Prostate gland (tissue), 2 donors: ENCODE results near the gene CADPS2. TPM values are rescaled to one million over a fixed set of nuclear protein-coding genes. Genes with fewer than 3 reads are reported as not detected.

Experiments used
- DNase-seq: peaks from one replicate; pipeline ENCODE4 v3.0.0-alpha.2; 2019; ENCODE audit warnings: low spot score
- H3K27ac ChIP-seq, 2 donors: fragments of 200-600 bp; sonication (generic); 2 replicates each; pipeline ENCODE4 v1.5.1; 2017 to 2019
- H3K27me3 ChIP-seq: fragments of 200-600 bp; sonication (generic); replicated peaks from 2 replicates; pipeline ENCODE4 v1.5.1; 2019; ENCODE audit not compliant: insufficient read depth
- H3K36me3 ChIP-seq, 2 donors: fragments of 200-600 bp; sonication (generic); 1 replicate in 1 of 2; 2 replicates in 1 of 2; pipeline versions ENCODE4 v1.5.1 to v1.8.1; 2017 to 2019
- H3K4me1 ChIP-seq: fragments of 200-600 bp; sonication (generic); replicated peaks from 2 replicates; pipeline ENCODE4 v1.5.1; 2019
- H3K4me3 ChIP-seq, 2 donors: fragments of 200-600 bp; sonication (generic); 2 replicates each; pipeline ENCODE4 v1.5.1; 2017 to 2019
- H3K9me3 ChIP-seq: fragments of 200-600 bp; sonication (generic); 2 replicates; pipeline ENCODE4 v1.5.1; 2017
- CTCF ChIP-seq, 4 experiments: fragments of 200-600 bp in 2 of 4; fragments of 450-650 bp in 2 of 4; sonication (generic) in 2 of 4; IDR thresholded peaks; 1 replicate in 3 of 4; 2 replicates in 1 of 4; pipeline ENCODE4 v1.5.1; 2016 to 2019; ENCODE audit warnings: antibody characterized with exemption in 4 of 4, mild to moderate bottlenecking in 2 of 4, moderate library complexity in 2 of 4
- POLR2A ChIP-seq: fragments of 450-650 bp; IDR thresholded peaks from one replicate; pipeline ENCODE4 v1.6.1; 2016; ENCODE audit warnings: antibody characterized with exemption, mild to moderate bottlenecking
- POLR2AphosphoS5 ChIP-seq: sonication (generic); formaldehyde crosslinking; IDR thresholded peaks from one replicate; pipeline ENCODE4 v1.6.1; 2017; ENCODE audit warnings: antibody characterized with exemption
- WGBS: methylation state at CpG from one replicate; pipeline ENCODE4 v1.1.5; 2018; 5-methylcytosine and 5-hydroxymethylcytosine counted together
- intact Hi-C: fragments of 100-400 bp; cut with DNase I; formaldehyde crosslinking; loops from one replicate; pipeline ENCODE4 v1.14.2; 2022
- total RNA-seq, 2 donors: library from RNA; depleted of rRNA; stranded (reverse); fragments of >200 nt; gene quantifications; one replicate each; pipeline ENCODE4 v1.1.0, GENCODE V29; 2016

Gene CADPS2
- total RNA-seq, 2 donors from 2014 or later = 22.2 to 50.4 TPM

DNA sequence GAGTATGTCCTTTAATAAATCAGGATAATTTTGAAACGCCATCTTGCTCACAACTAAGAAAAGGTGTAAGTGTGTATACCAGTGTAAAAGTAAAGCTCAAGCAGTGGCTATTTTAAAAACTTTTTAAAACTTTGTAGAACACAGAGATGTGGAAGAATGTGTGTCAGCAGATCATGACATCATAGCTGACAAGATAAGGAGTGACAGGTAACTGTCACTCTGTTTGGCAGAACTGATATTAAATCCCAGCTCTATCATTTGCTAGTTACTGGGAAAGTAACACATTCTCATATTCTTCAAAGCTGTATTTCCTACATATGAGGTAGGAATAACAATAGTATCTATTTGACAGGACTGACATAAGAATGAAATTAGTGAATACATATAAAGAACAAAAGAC lies 119.7 kb downstream of the CADPS2 start:
- no peak overlapping the region for H3K27ac ChIP-seq
- no peak overlapping the region for H3K4me3 ChIP-seq
- no peaks in the 10 kb centered on the region for H3K27me3 ChIP-seq
- no peaks in the 10 kb centered on the region for H3K4me1 ChIP-seq
- H3K9me3 ChIP-seq = no peaks in the 10 kb centered on the region
- WGBS = 95% methylated on average over 1 of the region's 1 CpG
- intact Hi-C loops = no loop called here
- no peaks in the 10 kb centered on the region for H3K36me3 ChIP-seq
- no peak for DNase-seq
- no peak for TF ChIP-seq POLR2AphosphoS5
- TF ChIP-seq POLR2A = no peak

DNA sequence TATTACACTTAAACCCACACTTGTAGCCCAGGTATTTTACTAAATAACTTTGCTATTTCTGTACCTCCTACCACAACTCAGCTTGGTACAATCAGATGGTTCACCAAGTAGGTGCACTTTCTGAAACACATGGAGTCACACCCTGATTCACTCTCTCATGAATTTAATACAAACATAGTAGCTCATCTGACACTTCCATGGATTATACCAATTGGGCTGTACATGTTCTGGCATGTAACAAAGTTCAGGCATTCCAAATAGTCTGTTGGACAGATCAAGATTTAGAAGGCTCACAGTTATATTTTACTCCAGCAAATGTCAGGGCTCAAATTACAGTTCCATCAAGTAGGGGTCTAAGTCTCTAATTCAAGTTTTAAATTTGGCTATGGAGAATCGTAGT lies 121.4 kb downstream of the CADPS2 start:
- Histone ChIP-seq H3K36me3 (no peaks in the 10 kb centered on the region), H3K9me3 (no peaks in the 10 kb centered on the region), H3K4me1 (no peaks in the 10 kb centered on the region), H3K27me3 (no peaks in the 10 kb centered on the region), H3K4me3 (no peak overlapping the region), H3K27ac (no peak overlapping the region)
- intact Hi-C loops = no loop called here
- no peak for DNase-seq
- TF ChIP-seq POLR2AphosphoS5 (no peak), POLR2A (no peak), CTCF (IDR thresholded peaks at IDR 0.05) (no peak)
- WGBS = 62% methylated on average over 1 of the region's 1 CpG

- TF ChIP-seq POLR2A (no peak), CTCF (IDR thresholded peaks at IDR 0.05) (no peak), POLR2AphosphoS5 (no peak)
- WGBS = 66% methylated on average over 2 of the region's 2 CpGs
These were observed 122.2 kb downstream of the CADPS2 start for GRCh38 chr7:122764020-122764419.

GRCh38 chr7:122762071-122762470 lies 124.2 kb downstream of the CADPS2 start:
- TF ChIP-seq CTCF (IDR thresholded peaks at IDR 0.05) = no peak
- no peak for TF ChIP-seq POLR2A
- TF ChIP-seq POLR2AphosphoS5 = no peak
- no peak overlapping the region for H3K27ac ChIP-seq
- no peaks in the 10 kb centered on the region for H3K9me3 ChIP-seq
- DNase-seq = no peak
- H3K36me3 ChIP-seq = no peaks in the 10 kb centered on the region
- intact Hi-C loops = no loop called here
- 91% methylated on average over 2 of the region's 2 CpGs for WGBS
- H3K27me3 ChIP-seq = no peaks in the 10 kb centered on the region
- no peaks in the 10 kb centered on the region for H3K4me1 ChIP-seq
- H3K4me3 ChIP-seq = no peak overlapping the region

More at GRCh38 chr7:122764020-122764419, 122.2 kb downstream of the CADPS2 start:
- DNase-seq = no peak
- Histone ChIP-seq H3K27me3 (no peaks in the 10 kb centered on the region), H3K27ac (no peak overlapping the region), H3K4me1 (no peaks in the 10 kb centered on the region), H3K36me3 (no peaks in the 10 kb centered on the region), H3K9me3 (no peaks in the 10 kb centered on the region), H3K4me3 (no peak overlapping the region)
- intact Hi-C loops = no loop called here

DNA sequence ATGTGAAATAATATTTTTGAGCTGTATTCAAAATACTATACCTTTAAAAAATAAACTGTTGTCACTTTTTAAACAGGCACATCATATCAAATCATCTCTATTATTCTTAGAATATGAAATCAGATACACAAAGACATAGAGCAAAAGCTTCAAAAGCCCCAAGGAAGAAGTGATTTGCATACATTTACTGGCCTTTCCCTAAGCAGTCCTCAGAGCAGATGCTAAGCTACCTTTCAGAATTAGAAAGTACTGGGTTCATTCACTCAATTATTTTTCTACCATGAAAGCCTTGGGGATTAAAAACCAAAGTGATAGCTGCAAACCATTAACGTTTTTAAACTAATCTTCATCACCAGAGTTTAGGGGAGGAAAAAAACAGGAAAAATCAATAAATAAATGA lies 127.8 kb downstream of the CADPS2 start:
- H3K36me3 ChIP-seq = no peaks in the 10 kb centered on the region
- no peaks in the 10 kb centered on the region for H3K27me3 ChIP-seq
- 59% methylated on average over 1 of the region's 1 CpG for WGBS
- intact Hi-C loops = no loop called here
- no peak for DNase-seq
- no peak for TF ChIP-seq POLR2AphosphoS5
- TF ChIP-seq POLR2A = no peak
- no peak for TF ChIP-seq CTCF (IDR thresholded peaks at IDR 0.05)
- H3K4me1 ChIP-seq = no peaks in the 10 kb centered on the region
- no peak overlapping the region for H3K4me3 ChIP-seq
- no peak overlapping the region for H3K27ac ChIP-seq
- H3K9me3 ChIP-seq = no peaks in the 10 kb centered on the region
